Upper lobe of left lung (tissue), 4 donors: Measurements from ENCODE around the gene PLPPR1.

Experiments used
- EP300 ChIP-seq, 4 donors: sonication (generic); formaldehyde crosslinking; IDR thresholded peaks; one replicate each; pipeline ENCODE4 v1.5.1; 2017; ENCODE audit warnings: antibody characterized with exemption in 4 of 4, control low read depth in 2 of 4
- TF ChIP-seq, protein P1 (sequence below), 6 experiments: fragments of 450-650 bp in 4 of 6; fragments of 200-600 bp in 2 of 6; sonication (generic) in 2 of 6; IDR thresholded peaks; one replicate each; pipeline ENCODE4 v1.5.1; 2016 to 2019; ENCODE audit warnings: antibody characterized with exemption in 6 of 6

DNA sequence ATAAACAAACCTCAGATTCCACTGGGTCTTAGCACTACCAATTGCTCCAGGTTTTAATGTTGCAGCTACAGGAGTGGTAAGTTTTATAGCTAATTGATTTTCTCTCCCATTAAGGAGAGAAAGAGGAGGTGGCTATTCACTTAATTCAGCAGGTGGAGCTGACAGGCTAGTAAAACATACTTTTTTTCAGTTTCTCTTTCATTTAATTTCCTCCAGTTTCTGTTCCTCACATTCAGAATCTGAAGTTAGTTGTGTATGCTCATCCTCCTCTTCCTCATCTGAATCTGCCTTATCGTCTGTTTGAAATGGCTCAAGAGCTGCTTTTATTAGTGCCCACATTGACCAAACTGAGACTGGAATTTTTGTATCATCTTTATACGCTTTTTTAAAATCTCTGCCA lies 98.0 kb downstream of the PLPPR1 start:
- no peak for TF ChIP-seq EP300 (IDR thresholded peaks at IDR 0.05)
- TF ChIP-seq, protein P1, sequence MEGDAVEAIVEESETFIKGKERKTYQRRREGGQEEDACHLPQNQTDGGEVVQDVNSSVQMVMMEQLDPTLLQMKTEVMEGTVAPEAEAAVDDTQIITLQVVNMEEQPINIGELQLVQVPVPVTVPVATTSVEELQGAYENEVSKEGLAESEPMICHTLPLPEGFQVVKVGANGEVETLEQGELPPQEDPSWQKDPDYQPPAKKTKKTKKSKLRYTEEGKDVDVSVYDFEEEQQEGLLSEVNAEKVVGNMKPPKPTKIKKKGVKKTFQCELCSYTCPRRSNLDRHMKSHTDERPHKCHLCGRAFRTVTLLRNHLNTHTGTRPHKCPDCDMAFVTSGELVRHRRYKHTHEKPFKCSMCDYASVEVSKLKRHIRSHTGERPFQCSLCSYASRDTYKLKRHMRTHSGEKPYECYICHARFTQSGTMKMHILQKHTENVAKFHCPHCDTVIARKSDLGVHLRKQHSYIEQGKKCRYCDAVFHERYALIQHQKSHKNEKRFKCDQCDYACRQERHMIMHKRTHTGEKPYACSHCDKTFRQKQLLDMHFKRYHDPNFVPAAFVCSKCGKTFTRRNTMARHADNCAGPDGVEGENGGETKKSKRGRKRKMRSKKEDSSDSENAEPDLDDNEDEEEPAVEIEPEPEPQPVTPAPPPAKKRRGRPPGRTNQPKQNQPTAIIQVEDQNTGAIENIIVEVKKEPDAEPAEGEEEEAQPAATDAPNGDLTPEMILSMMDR (IDR thresholded peaks at IDR 0.05): no peak
